Stimulated activated CD4-positive, alpha-beta T cell treated with anti-CD3 and anti-CD28 coated beads, Interleukin-1b, Interleukin-23, amount 100 ng/mL, for 24 hours (primary cell): ENCODE measurements around the gene ZNF132.

Source experiments
- DNase-seq, 4 experiments: peaks; one replicate each; pipeline ENCODE4 v3.0.0-alpha.2; 2020; ENCODE audit warnings: low read depth in 4 of 4, low spot score in 1 of 4

ZNF132 gene

DNA sequence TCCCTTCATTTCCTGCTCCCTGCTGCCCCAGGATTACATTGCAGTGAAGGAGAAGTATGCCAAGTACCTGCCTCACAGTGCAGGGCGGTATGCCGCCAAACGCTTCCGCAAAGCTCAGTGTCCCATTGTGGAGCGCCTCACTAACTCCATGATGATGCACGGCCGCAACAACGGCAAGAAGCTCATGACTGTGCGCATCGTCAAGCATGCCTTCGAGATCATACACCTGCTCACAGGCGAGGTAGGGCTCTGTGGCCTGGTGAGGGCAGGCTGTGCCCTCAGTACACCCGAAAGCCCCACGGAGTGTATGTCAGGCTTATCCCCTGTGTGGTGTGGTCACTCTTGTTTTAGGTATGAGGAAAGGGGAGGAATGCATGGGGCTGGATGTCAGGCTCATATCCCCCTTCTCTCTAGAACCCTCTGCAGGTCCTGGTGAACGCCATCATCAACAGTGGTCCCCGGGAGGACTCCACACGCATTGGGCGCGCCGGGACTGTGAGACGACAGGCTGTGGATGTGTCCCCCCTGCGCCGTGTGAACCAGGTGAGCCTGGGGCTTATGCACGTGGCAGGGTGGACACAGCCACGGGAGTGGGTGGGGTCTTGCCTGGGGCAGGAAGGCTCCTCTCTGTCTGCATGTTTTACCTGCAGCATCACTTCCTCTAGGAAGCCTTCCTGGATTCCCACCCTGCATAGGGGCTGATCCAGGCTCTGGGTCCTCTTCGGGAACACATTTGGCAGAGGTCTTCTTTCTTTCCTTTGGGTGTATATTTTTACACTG lies 46.8 kb downstream of the ZNF132 start:
- DNase-seq, result no peak

DNA sequence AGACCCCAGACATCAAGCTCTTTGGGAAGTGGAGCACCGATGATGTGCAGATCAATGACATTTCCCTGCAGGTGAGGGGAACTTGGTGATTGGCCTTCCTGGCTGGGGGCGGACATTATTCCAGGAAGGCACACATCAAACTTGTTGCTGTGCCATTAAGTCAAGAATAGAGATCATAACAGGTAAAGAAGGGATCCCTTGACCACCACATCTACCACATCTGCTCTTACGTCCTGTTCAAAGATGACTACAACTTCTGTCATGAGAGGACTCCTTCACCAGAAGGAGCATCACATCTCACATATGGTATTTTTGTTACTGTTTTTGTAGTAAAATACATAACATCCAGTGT lies 51.8 kb downstream of the ZNF132 start:
- no peak for DNase-seq

DNA sequence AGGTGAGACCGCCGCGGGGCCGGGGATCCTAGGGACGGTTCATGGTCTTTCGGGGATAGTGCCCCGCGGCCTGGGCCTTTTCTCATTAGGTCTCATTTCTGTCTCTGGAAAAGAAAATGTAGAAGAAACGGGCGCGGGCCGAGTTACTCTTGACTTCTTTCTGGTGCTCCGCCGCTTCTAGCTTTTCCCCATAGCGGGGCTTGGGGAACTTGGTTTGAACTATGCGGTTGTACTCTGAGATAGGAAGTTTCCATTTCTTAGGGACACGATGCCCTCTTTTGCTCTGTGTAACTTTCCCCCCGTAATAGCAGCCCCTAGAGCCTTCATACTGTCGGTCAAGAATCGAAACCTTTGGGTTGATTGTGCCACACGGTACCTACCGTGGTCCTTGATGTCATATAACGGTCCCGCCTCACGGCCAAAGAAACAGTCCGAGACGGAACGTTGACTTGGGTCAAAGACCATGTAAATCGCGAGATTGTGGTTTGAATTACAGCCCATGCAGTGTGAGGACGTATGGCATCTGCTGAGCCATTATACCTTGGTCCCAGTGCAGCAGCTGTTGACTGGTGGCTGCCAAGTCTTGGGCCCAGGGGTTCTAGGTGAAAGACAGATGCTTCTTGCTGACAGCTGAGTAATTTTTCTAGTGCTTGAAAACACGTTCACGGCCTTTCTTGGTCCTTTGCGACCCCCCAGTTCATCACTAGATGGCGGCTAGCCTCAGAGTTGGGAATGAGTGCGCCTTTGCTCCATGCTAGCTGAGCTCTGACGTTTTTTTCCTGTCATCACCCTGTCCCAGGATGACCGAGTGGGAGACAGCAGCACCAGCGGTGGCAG lies 52.4 kb downstream of the ZNF132 start:
- DNase-seq, result no peak

DNA sequence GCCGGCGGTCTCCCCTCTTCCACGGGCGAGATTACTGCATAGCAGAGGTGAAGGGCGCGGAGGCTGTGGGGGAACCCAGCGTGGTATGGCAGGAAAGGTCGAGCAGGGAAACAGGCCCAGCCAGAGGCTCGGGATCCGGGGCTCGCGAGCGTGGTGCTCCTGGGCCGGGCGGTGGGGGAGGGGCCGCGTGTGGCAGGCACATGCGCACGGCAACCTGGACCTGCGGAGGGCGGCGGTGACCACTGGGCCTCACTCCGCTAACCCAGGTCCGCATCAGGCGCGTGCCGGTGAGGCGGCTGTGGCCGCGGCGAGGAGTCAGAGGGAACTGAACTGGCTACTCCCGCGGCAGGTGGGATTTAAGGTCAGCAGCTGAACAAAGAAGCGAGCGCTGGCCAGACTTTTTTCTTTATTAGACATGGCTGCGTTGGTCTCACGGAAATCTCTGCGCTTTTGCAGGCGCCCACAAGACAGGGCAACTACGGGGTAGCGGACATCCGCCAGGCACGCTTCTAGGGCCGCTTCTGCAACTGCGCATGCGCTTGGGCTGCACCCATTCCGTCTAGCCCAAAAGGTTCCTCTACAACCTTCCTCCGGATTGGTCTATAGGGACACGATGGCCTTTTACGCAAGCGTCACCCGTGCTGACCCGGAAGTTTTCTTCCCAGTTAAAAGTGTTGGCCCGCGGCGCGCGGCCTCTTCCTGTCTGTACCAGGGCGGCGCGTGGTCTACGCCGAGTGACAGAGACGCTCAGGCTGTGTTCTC lies 53.2 kb downstream of the ZNF132 start, which contains the start of gene RPS5:
Gene RPS5, plus strand, starts transcription at position 694 of the 762 bp plus-strand sequence. CDS start 869 bp downstream, outside the sequence.
- DNase-seq, result peak; percentile 87 to 91 (median 90)

DNA sequence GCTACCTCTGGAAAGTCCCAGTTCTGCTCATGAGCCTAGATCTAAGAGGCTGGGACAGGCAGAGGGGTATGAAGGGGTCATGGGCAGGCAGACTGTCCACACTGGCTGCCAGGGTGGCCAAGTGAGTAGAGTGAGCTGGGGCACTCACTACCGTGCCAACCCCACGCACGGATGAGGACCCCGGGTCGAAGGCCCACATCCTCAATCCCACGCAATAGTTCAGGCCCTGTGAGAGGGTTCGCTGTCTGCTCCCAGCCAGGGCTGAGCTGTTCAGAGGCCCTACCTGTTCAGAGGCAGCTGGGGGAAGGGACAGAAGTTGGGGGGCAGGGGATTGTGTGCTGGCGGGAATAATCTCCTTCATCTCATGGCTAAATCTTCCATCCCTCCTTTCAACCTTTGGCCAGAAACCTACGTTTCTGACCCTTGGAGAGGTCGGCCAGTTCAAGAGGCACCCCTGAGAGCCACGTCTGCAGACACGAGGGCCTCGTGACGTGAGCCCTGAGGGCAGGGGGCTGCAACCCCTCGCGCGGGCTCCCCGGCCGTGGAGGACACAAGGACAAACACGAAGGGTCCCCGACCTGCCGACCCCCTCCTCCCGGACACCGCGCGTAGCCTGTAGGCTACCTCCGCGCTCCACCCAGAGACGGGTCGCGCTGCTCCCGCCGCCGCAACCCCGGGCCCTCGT lies 53.9 kb downstream of the ZNF132 start:
- no peak for DNase-seq

DNA sequence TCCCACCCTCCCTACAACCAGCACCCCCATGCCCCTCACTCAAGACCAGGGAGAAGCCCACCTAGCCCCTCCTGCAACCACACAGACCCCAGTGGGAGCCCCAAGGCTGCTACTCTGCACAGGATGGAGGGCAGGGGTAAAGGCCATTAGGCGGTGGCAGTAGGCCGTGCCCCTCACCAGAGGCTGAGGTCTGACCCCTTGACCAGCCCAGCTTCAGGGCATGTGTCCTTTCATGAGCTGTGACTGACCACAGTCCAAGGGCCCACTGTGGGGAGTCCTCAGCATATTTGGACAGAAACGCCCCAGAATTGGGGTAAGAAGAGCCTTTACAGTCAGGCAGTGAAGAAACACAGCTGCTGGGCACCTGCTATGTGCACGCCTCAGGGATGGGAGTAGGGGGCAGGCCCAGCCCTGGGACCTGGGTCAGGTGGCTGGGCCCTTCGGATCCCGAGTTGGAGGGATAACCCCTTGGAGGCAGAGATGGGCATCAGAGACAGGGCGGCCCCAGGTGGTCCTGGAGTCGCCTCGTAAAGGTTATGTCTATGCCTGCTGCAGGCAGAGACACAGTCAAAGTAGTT lies 54.6 kb downstream of the ZNF132 start:
- no peak for DNase-seq

DNA sequence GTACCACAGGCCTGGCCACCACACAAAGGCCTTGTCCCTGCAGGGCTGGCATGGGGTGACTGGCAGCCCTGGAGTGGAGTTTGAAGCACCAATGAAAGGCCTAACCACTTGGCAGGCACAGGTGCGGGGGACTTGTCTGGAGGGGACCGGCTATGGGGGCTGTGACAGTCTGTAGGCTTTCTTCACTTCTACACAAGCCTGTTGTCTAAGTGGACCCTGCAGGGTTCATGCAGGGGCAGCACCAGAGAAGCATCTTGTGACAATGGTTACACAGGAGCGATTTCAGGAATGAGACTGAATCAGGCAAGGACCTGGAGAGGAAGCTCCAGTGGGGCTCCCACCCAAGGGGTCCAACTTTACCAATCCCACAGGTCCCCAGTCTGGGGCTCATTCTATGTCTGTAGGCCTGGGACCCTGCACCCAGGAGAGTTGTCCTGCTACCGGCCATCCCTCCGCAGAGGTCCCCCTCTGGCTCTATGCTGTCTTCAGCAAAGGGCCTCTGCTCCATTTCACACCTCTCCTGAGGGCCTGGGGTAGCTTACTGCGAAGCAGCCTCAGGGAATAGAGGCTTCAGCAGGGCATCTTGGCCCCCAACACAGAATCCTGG lies 56.9 kb downstream of the ZNF132 start:
- DNase-seq, result no peak
